OCI-M2 (cell line): Measurements from ENCODE around the gene STAT1.
A peak's percentile ranks its signal among the peaks of the same experiment; 100 is the strongest.

Experiments
- DNase-seq: peaks from one replicate; lab custom pipeline; 2025; ENCODE audit not compliant: unreplicated experiment; lab: John Stamatoyannopoulos, UW

STAT1 gene

DNA sequence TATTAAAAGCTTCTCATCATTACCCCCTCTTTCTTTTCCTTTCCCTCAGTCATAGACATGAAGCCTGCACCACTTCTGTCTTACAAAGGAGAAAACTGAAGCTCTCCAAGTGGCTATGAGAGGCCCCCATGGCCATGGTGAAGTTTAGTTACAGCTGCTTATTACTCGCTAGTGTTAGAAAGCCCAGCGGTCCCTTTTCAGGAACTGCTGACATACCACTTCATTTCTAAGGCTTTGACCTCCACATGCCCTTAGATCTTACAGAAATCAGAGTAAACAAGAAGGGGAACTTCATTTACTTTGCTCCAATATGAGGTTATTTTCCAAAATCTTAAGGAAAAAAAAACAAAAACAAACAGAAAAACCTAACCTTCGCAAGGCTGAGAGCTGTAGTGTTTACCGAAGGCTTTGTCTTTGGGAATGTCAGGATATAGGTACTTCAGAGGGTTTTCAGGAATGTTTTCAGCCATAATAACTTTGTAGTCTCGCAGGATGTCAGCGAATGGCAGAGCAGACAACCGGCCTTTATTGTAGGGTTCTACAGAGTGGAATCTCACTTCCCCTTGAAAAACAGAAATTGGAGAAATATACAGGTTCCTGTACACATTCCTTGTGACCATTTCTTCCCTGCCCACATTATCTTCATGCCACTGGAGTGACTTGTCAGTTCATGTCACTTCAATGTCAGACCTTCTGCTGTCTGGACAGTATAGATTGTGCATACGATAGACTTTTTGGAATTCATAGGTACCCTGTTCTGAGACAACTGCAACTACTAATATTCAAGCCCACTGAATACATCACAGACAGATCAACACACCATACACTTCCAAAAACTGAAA, 18.8 kb upstream of the STAT1 start:
- DNase-seq, result no peak

DNA sequence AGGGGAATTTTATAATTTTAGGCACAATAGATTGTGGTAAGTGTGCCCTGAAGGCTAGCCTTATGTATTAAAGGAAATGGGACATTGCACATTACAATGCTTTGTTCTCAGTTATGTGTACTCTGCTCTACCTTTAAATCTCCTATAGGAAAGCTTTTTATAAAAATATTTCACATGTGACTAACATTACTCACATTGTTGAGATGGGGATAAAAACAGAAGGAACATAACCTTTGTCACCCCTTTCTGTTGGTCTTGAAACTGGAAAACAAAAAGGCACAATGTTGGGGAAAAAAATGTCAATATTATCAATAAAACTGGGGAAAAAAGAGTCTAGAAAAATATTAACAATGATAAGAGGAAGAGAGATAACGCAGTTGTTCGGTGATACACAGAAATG, 17.3 kb upstream of the STAT1 start:
- DNase-seq, result no peak

DNA sequence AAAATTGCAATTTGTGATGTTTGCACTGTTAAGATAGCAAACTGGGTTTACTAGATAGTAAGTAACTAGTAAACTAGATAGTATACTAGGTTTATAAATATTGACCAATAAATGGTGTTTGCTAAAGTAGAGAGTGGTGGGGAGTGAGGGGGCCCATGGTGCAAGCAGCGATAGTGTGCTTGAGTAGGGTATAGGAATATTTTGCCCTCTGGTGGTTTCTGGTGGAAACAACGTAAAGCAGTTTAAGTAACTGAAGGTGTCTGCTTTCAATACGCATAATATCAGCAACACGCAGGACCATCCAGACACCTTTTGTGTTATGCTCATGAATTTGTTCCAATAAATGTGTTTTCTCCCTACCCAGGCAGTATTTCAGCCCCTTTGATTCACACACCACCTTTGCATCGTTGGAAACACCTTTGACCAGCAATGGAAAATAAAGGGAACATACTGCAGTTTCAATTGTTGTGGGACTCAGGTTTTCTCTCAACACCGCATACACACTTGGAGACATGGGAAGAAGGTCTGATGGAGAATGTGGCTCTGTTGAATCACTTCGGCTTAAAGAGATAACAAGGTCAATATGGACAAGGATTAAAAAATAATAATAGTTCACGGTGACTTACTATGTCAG, 16.7 kb upstream of the STAT1 start:
- no peak for DNase-seq

DNA sequence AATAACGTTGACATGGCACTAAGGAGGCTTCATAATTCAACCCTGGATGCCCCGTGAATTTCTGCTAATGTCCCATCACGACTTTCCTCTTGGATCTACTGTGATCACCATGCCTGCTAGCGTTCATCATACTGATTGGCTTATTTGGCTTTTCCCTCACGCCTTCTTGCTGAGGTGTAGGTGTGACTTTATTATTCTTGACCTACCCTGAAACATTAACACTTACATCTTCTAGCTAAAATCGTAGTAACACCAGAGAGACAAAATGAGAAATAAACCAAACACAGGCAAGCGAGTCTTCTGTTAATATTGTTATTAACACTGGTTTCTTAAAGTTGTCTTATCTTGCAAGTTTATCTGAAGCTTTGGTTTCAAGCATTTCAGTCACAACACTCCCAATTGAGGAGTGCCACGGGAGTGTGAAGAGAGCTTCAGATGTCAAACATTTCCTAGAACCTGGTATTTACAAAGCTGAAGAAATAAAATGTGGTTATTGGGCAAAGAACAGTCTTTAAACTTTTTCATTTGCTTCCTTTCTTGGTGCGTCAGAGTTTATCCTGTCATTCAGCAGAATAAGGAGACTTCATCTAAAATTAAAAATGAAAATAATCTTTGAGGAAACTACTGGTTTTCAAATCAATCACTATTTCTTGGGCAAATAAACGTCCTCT, 15.4 kb upstream of the STAT1 start:
- DNase-seq, result no peak

DNA sequence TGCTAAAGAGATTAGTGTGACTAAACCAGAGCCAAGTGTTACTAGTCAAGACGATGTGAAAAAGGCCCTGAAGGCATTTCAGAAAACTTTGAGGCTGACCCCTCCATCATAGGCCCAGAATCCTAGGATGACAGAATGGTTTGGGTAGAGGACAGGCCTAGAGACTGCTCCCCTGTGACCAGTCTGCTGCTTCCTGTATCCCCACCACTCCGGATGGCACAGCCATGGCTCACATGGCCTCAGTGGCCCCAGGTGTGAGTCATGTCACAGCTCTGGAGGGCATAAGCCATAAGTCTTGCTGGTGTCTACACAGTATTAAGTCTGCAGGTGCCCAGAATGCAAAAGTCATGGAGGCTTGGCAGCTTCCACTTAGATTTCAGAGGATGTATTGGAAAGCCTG, 12.4 kb upstream of the STAT1 start:
- DNase-seq, result no peak

DNA sequence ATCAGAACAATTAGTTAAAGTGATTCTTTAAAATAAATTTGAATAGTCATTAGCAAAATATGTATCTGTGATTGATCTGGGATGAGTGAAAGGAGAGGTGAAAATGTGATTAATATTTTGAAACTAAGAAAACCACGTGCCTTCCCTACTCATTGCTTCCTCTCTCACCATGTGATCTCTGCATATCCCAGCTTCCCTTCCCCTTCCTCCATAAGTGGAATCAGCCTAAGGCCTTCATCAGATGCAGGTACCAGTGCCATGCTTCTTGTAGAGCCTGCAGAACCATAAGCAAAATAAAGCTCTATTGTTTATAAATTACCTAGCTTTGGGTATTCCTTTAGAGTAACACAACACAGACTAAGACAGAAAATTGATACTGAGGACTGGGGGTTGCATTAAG, 11.2 kb upstream of the STAT1 start:
- DNase-seq, result no peak

DNA sequence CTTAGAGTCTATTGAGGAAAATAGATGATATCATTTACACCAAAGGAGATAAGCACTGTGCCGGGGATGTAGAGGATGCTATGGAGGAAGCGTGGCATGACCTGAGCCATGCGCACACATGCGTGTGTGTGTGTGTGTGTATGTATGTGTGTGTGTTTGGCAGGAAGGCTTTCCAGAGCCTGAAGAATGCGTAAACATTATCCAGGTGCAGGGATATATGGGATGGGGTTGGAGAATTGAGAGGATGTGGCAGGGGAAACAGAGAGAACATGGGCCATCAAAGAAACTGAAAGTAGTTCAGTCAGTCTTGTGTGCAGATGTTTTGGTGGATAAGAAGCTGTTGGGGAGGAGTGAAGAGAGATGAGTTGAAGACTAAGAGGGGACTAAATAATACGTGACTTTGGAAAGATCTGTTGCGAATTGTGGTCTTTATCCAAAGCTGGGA, 9.3 kb upstream of the STAT1 start:
- no peak for DNase-seq

DNA sequence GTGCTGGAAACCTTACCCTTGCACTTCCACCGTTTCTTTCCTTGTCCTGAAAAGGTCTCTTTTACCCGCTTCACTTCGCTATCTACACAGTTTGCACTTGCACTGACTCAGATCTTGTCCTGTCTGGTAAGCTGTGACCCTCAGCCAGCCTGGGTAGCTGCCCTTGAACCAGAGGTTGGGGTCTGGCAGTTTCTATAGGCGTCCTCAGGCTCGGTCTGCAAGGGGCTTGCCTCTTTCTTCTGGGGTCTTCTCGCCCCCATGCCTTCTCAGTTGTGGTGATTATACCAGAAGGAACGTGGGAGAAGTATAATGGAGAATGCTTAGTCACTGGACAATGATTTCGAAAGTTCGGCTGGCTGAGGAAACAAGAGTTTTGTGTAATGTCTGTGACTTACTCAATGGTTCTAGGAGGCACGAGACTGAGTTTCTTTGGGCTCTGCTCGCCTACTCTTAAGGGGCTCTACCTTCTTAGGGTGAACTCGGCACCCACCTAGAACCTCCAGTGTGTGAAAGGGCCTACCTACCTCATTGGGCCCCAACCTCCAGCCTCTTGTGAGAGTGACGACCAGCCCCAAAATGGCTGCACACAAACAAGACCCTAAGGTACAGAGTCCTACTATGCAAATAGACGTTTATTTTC, 6.9 kb upstream of the STAT1 start:
- DNase-seq, result no peak

DNA sequence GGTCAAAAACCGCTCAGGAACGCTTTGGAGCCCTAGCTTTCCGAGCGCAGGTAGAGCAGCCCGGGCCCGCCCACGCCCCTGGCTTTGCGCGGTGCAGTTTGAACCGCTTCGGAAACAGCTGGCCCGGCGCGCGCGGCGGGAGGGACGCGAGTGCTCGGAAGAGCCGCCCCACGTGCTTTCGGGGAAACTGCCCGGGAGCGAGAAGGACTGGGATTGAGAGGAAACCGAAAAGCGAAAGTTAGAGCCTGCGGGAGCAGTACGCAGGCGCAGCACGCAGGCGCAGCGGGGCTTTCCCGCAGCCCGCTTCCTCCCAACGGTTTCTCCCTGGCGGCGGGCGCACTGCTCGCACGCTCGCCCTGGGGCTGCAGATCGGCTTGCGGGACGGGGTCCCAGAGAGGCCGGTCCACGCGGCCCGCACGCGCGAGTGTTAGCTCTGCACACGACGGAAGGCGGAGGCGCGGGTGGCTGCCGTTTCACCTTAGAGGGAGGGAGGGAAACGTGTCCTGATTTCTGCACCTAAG, 6.3 kb upstream of the STAT1 start:
- DNase-seq, result peak; percentile 86

DNA sequence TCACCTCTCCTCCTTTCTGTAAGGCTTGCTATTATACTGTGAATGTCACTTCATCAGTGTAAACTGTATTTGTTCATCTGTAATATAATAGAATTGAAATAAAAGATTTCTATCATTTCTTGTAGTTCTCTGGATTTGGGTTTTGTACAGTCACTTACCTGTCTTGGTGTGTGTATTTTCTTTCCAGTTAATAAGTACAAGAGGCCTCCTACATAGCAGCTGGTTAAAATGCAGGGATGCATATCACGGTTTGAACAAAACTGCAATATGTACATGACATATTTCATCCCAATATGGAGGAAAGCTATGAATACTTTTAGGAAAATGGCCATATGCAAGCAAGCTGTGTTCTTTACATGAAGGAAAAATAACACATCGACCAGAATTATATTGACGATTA, 5.4 kb upstream of the STAT1 start:
- no peak for DNase-seq

DNA sequence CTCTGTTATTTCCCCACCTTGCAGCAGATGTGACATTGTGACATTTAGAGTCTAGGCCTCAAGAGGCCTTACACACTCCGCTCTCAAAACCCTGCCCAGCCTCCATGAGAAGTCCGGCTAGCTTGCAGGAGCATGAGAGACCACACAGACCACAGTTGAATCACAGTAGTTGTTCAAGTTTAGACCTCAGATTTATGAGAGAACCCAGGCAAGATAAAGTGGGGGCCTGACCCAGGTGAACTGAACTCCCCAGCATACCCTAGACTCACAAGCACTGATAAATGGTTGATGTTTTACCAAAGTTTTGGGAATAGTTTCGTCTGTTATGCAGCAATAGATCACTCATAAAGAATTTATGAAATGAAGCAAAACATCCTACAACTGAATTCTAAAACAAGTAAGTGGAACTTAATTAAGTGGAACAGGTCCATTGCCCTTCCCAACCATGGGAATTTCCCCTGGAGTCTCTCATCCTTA, 4.7 kb upstream of the STAT1 start:
- no peak for DNase-seq

DNA sequence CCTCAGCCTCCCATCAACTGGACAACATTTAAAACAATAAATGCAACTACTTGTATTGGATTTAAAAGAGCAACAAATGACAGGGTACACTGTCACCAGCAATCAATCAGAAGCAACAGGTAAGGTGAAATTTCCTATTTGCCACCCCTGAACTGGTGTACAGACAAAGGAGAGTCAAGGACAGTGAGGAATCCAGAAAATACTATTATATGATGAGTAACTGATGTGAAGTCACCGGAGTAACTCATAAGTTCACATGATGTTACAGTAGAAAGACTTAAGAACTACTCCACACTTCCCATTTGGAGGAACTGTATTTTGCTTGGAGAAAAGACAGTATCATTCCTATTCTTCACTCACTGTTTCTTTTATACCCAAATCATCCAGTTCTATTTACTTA, 4.1 kb upstream of the STAT1 start:
- DNase-seq, result no peak

DNA sequence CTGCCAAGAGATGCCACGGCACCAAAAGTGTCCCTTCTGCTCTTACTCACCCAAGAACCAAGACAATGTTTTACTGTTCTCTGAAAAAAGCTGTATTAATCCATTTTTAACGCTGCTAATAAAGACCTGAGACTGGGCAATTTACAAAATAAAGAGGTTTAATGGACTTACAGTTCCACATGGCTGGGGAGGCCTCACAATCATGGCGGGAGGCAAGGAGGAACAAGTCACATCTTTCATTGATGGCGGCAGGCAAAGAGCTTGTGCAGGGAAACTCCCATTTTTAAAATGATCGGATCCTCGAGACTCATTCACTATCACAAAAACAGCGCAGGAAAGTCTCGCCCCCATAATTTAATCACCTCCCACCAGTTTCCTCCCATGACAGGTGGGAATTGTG, 1.9 kb upstream of the STAT1 start:
- DNase-seq, result no peak

DNA sequence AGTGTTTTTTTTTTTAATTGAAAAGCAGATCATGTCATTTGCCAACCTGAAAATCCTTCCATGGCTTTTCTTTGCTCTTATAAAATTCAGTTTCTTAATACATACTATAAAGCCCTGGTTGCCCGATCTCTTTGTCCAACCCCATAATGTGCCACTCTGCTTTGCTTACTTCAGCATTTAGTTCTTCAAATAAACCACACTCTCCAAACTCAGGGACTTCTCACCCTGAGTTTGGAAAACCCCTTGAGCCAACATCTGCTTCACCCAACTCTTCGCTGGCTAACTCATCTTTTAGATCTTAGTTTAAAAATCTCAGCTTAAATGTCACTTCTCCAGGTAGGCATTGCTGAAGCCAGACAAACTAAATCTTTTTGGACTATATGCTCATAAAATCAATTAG, 1.3 kb upstream of the STAT1 start:
- no peak for DNase-seq

DNA sequence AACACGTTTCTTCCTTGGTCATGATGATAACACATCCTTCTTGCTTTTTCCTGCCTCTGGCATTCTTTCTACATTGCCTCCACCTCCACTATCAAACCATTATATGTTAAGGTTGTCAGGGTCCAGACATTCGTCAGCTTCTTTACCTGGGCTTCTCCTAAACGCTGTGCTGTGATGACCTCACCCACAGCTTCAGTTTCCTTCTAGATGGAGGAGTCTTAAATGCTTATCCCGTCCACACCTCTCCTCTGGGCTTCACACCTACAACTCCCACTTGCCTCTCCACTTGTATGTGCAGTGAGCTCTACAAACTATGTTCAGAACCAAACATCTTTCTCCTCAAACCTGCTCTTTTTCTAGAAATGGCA, 666 bp upstream of the STAT1 start:
- DNase-seq, result no peak

DNA sequence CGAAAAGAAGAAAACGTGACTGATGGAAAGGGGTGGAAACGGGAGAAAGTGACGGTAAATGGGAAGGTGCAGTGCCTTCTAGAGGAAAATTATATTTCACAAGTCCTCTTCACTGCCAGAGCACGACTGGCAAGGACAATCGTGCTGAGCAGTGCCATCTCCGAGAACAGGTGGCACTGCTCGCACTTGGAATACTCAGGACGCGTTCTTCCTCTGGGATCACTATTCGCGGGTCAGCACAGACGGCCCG, 364 bp downstream of the STAT1 start:
- DNase-seq, result no peak

DNA sequence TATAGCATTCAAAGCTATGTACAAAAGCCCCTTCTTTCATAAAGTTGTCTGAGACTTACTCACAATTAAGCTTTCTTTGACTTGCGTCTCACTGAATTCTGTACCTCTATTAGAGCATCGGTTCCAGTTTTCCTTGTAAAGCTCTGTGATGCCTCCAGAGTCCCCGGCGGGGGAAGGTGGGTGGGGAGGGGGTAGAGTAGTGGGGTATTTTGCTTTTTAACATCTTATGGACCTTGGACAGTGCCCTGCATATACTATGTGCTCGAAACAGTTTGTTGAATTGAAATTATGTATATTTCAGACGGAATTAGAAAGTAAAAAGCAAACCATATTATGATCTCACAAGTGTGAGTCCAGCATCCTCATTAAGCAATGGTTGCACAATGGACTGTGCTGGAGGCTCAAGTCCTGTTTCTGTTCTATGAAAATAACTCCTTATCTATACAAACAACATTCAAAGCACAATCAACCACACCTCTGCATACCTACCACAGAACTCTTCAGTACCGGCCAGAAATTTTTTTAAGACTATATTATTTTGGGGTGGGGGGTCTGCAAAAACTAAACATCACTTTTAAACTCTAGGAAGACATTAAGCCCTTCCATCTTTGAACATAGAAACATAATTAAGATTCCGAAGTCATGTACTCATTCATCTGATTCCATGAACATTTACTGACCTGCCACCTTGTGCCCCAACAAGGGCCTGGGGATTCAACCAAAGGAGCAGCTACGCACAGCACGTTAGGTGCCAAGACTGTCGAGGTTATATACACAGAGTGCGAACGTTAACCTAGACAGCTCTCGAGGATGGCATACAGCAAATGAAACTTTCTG, 908 bp downstream of the STAT1 start:
- no peak for DNase-seq

DNA sequence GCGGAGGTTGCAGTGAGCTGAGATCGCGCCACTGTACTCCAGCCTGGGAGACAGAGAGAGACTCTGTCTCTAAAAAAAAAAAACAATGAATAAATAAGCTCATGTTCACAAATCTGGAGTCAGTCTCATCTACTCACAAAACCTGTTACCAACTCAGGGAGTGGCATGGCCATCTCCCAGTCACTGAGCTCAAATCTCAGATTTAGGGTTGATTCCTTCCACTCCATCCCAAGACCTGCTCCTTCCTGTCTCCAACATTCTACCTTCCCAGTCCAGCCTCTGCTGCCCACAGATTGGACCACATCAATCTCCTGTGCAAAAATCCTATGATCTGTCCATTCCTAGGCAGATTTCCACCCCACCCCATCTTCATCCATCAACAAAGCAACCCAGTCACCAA, 1.6 kb downstream of the STAT1 start:
- no peak for DNase-seq

DNA sequence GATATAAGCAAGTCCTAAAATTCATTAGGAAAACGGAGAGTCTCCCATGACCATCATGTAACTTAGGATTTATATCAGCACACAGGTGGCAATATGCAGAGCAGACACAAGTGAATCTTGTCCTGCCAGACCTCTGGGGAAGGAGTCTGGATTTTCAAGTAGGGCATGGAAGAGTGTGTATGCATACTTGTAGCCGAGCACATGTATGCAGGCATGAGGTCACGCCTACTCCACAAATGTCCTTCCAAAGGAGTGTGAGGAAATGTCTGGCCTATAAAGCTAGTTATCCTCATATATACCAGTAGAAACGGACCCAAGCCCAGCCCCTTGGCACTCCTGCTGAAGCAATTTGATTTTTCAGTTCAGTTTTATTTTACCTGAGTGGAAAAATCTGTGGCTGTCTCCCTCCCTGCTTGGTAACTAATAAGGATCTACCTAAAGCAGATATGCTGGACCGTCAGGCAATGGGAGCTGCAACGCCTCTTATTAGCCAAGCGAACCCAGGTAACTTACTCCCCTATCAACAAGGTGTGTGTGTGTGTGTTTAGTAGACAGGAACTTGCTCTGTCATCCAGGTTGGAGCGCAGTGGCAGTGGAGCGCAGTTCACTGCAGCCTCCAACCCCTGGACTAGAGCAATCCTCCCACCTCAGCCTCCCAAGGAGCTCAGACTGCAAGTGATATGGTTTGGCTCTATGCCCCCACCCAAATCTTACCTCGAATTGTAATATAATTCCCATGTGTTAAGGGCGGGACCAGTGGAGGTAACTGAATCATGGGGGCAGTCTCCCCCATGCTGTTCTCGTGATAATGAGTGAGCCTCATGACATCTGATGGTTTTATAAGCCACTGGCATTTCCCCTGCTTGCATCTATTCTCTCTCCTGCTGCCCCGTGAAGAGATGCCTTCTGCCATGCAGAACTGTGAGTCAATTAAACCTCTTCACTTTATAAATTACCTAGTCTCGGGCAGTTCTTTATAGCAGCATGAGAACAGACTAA, 2.8 kb downstream of the STAT1 start:
- DNase-seq, result no peak
